Hypothalamus (tissue), 51 donors: ENCODE data around the gene CAPN10.

ENCODE experiments used
- DNase-seq, 51 donors: peaks; one replicate each; lab custom pipeline; 2025; lab: John Stamatoyannopoulos, UW

The CAPN10 gene

DNA sequence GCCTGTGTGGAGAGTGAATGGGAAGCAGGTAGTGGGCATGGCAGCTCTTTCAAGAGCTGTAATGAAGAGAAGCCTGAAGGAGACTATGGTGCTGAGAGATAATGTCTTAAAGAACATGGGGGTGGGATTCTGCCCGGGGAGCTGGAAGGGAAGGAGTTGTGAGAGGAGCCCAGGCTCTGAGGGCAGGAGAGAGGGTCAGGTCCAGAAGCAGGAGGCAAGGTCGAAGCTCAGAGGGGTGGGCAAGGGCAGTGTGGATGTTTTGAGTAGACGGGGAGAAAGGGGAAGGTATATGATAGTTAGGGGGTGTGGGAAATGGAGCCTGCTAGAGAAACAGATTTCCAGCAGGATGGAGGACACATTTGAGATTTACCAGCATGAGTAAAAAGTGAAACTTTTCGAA, 2.1 kb downstream of the CAPN10 start:
- DNase-seq: no peak

DNA sequence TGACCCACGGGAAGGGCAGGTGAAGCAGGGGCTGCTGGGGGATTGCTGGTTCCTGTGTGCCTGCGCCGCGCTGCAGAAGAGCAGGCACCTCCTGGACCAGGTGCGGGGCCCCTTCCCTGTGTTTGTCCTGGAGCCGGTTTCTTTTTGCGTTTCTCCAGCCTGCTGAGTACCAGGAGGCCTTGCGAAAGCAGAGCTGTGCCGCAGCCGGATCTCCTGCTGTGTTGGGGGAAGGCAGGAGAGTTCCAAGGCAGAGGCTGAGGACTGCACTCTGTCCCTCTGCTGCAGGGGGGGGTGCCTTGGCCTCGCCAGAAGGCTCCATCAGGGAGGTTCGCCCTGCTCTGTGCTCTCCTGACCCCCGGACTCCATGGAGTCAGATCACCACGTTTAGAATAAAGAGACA, 2.8 kb downstream of the CAPN10 start:
- DNase-seq: no peak

DNA sequence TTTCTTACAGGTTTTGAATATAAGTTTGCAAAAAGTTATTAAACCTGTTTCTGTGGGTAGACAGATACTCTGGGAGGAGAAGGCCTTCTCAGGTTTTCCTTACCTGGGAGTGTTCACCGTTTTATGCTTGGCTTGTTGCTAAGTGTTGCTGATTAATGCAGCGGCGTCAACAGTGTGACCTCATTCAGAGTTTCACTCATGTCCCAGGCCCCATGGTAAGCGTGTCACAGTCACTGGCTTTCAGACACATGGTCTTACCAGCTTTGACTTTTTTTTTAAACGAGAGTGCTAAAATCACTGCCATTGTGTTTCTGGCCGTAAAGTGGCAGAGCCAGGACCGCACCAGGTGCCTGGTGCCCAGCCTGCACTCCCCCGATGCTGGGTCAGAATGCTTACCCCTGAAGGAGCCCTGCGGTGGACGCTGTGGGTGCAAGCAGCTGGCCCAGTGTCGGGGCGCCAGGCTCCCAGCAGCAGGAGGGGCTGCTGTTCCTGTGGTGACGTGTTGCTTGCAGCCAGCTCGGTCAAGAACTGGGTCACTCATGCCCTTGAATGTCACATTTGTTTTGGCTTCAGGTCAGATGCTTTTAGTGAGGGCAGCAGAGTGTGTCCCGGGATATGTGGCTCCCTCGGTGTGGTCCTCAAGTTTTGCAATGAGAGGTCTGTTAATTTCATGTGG, 3.5 kb downstream of the CAPN10 start:
- no peak for DNase-seq

DNA sequence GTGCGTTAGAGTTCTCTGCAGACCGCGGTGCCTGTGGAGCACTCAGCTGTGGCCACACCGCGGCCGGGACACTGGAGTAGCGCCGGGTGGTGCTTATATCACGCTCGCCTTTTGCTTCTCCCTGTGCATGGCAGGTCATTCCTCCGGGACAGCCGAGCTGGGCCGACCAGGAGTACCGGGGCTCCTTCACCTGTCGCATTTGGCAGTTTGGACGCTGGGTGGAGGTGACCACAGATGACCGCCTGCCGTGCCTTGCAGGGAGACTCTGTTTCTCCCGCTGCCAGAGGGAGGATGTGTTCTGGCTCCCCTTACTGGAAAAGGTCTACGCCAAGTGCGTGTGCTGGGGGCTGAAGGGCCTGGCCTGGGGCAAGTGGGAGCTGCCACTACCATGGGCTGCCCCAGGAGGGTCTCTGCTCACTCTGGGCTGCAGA, 4.2 kb downstream of the CAPN10 start:
- DNase-seq: no peak

DNA sequence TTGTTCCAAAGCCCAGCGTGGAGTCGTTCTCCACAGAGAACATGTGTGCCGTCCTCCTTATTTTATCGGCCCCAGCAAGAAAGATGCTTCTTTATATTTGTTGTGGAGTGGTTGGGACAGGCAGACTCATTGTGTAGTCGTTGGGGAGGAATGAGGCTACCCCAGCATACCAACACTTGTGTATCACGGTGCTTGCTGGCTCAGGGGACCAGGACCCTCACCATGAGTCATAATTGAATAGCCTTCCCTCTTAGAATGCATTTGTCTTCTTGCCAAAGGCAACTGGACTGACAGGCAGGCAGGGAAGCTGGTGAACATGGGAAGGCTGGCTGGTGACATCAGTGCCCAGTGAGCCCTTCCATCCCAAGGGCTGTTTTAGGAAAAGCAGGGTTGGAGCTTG, 4.7 kb downstream of the CAPN10 start:
- DNase-seq: no peak

DNA sequence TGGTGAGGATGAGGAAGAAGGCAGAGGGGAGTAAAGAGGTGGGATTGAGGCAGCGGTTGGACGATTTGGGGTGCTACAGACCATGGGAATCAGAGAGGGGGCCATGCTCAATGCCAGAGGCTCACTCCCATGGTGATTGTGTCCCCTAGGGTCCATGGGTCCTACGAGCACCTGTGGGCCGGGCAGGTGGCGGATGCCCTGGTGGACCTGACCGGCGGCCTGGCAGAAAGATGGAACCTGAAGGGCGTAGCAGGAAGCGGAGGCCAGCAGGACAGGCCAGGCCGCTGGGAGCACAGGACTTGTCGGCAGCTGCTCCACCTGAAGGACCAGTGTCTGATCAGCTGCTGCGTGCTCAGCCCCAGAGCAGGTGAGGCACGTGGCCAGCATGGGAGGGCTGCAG, 5.2 kb downstream of the CAPN10 start:
- no peak for DNase-seq

DNA sequence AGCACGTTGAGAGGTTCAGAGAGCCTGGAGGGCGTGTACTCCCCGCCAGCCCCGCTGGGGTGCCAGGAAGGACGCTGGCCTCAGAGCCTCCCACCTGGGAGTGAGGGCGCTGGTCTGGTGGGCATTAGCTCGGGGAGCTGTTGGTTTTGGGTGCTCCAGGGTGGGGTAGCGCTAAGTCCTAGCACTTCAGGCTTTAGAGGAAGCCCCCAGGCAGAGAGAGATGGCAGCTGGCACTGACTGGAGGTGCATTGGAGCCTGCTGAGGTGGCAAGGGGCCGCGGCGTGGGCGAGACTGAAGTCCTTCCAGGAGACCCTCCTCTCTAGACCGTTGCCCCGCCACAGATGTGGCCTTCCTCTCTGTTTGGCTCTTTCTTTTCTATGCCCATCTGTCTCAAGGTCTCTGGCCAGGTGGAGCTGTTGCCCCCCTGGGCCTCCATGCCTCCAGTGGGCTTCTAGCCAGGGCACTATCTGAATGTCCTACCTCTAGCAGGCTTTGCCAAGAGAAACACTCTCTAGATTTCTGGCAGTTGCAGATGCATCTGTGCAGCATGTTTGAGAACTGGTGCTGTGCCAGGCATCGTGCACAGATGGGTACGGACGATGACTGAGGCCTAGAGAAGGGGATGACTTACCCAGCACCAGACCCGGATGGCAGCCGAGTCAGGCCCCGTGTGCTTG, 6.6 kb downstream of the CAPN10 start:
- DNase-seq: peak in 1 of 51 donors; percentile 58

DNA sequence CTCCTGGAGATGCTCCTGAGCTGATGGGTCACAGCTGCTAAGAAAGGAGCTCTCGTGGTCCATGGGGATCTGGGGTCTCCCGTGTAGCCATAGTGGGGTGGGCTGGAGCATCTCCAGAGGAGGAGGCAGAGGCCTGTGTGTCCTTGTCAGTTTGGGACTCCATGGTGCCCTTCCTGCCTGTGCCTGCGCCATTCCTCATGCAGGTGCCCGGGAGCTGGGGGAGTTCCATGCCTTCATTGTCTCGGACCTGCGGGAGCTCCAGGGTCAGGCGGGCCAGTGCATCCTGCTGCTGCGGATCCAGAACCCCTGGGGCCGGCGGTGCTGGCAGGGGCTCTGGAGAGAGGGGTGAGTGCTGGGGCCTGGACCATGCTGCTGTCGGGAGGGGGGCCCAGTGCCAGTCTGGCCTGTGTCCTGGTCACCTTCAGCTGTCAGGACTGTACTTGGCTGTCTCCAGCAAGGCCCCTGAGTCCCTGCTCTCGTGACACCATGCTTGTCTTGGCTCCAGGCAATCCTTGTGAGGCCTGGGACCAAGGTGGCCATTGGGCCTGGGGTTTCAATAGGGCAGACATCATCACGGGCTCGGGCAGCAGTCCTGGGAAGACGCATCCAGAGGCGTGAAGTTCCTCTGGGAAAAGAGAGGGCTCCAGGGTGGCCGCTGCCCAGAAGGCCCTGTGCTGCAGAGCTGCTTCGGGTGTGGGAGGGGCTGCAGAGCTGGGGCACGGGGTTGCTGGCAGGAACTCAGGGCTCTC, 7.3 kb downstream of the CAPN10 start:
- peak in 1 of 51 donors; percentile 41 for DNase-seq

DNA sequence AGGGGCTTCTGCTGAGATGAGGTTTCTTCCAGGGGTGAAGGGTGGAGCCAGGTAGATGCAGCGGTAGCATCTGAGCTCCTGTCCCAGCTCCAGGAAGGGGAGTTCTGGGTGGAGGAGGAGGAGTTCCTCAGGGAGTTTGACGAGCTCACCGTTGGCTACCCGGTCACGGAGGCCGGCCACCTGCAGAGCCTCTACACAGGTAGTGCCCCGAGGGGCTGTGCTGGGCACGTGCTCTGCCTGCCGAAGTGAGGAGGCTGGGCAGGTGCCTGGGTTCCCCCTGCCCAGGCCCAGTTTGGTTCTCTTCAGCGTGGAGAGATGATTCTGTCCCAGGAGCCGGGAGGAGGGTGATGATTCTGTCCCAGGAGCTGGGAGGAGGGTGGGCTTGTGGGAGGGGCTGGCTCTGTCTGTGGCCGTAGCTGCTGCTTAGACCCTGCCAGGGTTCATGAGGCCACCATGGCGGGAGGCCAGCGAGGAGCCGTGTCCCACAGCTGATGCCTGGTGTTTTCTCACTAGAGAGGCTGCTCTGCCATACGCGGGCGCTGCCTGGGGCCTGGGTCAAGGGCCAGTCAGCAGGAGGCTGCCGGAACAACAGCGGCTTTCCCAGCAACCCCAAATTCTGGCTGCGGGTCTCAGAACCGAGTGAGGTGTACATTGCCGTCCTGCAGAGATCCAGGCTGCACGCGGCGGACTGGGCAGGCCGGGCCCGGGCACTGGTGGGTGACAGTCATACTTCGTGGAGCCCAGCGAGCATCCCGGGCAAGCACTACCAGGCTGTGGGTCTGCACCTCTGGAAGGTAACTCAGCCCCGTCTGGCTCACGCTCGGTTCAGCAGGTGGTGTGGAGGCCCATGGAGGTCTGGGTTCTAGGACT, 8.2 kb downstream of the CAPN10 start:
- peak in 10 of 51 donors; percentile 19 to 57 (median 44) for DNase-seq

DNA sequence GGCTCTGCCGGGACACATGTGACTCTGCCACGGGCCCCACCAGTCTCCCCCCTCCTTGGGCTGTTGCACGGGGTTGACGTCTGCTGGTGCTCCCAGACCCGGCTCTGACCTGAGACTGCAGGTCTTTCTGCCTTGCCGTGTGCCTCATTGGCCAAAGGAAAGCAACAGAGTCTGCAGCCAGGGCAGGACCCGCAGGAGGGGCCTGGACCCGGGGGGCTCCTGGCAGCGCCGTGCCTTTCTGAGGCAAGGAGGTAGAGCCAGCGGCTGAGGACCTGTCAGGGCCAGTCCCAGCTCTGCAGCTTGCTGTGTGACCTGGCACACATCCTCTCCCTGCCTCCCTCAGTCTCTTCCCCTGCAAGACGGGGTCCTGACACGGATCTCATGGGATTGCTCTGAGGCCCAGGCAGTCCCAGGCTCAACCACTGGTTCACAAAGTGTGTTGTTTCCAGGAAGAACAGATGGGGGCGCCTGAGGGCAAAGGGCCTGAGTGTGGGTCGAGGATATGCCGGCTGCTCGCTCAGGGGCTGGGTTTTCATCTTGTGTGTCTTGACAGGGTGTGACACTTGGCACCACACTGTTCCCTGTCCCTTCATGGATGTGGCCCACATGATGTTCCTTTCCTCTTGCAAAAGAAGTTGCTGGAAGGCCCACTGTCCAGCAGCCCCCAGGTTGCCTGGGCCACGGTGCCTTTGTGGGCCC, 9.0 kb downstream of the CAPN10 start:
- DNase-seq: peak in 3 of 51 donors; percentile 16 to 30 (median 23)

DNA sequence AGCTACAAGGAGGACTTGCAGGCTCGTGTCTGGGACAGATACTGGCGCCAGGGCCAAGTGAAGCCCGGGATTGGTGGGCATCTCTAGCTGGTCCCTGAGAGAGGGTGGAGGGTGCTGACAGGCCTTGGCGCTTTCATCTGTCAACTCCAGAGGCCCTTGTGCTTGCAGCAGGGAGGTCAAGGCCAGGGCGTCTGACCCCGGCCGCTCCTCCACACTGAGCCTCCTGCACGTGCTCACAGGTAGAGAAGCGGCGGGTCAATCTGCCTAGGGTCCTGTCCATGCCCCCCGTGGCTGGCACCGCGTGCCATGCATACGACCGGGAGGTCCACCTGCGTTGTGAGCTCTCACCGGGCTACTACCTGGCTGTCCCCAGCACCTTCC, 9.5 kb downstream of the CAPN10 start:
- no peak for DNase-seq

DNA sequence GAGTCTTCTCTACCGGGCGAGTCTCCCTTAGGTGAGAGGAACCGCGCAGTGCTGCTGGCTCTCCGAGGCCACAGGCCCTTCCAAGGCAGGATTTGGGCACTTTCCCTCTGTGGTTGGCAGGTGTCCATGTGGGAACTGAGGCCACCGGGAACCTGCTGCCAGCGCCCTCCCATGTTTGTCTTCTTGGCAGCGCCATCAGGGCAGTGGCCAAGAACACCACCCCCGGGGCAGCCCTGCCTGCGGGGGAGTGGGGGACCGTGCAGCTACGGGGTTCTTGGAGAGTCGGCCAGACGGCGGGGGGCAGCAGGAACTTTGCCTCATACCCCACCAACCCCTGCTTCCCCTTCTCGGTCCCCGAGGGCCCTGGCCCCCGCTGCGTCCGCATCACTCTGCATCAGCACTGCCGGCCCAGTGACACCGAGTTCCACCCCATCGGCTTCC, 10.0 kb downstream of the CAPN10 start:
- peak in 38 of 51 donors; percentile 15 to 83 (median 66) for DNase-seq

DNA sequence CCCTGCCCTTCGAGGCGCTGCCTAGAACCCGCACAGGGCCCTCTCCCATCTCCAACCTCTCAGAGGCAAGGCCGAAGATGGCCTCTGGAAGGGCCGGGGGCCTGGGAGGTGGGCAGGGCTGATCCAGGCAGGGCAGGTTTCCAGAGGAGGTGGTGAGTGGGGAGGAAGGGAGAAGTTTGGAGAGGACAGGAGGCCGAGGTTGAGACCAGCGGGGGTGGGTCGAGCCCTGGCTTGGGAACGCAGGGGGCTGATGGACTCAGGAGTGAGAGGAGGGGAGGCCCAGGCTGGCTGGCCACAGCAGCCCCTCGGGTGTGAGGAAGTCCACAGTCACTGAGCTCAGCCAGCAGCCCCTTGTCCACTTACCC, 10.5 kb downstream of the CAPN10 start:
- DNase-seq: no peak

DNA sequence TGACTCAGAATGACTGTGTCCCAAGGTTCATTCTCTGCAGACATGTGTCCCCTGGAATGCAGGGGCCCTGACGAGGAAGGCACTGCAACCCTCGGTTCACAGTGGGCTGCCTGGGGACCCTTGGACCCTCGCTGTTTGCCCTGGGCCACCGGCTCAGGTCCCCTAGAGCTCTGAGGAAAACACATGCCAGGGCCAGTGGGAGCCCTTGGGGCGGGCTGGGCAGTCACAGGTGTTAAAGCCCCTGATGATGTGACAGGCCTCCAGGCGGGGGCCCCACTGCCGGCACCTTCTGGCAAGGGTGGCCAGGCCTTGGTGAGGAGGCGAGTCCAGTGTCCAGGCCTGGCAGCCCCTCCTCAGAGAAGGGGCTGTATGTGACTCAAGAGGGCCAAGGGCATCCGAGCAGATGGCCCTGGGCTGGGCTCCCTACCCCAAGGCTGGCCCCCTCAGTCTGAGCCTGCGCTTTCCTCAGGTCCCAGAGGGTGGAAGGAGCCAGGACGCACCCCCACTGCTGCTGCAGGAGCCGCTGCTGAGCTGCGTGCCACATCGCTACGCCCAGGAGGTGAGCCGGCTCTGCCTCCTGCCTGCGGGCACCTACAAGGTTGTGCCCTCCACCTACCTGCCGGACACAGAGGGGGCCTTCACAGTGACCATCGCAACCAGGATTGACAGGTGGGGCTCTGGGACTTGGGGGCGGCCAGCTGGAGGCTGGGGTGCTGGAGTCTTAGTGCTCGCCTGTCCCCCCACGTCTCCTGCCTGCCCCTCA, 11.1 kb downstream of the CAPN10 start:
- DNase-seq: no peak

DNA sequence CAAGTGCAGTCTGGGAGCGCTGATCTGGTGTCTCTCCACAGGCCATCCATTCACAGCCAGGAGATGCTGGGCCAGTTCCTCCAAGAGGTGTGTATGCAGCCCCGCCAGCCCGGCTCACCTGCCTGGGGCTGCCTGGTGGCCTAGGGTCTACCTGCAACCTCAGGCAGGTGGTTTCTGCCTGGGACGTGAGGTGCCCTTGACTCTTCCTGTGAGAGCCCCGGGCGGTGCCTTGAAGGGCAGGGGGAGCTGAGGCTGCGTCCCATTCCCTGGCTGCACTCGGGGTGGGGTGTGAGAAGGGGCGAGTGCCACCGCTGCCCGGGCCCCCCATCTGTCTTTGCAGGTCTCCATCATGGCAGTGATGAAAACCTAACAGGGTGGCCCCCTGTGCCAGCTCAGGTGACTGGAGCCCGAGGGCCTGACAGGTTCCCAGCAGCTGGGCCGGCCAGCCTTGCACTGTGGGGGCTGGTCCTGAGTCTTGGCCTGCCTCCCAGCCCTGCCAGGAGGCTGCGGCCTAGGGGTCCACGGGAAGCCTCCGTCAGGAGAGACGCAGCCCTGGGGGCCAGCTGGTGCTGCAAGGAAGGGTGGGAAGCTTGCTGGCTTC, 11.9 kb downstream of the CAPN10 start:
- DNase-seq: no peak

DNA sequence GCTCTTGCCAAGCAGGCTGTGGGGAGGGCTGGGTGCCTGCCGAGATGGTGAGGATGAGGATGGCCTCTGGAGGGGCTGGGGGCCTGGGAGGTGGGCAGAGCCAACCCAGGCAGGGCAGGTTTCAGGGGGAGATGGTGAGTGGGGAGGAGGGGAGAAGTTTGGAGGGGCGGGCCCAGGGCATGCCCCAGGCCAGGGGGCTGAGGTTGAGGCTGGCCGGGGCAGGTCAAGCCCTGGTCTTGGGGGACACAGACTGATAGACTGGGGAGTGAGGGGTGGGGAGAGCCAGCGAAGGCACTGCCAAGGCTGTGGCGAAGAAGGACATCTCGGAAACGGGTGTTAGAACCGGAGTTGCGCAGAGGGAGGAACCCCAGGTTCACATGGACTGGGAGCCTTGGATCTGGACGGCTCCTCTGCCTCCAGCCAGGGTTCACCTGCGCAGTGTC, 12.6 kb downstream of the CAPN10 start:
- DNase-seq: no peak

DNA sequence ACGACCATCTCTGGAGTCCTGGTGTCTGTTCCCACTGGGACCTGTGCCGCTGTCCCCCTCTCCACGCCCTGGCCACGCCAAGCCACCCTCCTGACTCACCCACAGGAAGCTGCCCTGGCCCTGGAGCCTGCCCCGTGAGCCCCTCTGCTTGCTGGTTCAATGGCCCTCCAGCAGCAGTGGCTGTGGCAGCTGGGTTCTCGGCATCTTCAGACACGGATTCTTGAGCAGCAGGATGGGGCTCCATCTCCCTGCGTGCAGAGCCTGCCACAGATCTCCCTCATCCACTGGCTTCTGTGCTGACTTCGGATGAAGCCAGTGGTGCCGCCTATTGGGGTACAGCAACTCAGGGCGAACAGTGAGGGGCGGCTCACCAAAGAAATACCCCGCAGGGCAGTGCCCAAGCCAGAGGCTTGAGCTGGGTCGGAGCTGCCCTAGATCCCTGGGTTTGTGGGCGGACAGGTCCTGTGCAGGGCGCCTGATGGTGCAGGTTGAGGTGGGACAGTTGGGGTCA, 14.0 kb downstream of the CAPN10 start:
- no peak for DNase-seq

DNA sequence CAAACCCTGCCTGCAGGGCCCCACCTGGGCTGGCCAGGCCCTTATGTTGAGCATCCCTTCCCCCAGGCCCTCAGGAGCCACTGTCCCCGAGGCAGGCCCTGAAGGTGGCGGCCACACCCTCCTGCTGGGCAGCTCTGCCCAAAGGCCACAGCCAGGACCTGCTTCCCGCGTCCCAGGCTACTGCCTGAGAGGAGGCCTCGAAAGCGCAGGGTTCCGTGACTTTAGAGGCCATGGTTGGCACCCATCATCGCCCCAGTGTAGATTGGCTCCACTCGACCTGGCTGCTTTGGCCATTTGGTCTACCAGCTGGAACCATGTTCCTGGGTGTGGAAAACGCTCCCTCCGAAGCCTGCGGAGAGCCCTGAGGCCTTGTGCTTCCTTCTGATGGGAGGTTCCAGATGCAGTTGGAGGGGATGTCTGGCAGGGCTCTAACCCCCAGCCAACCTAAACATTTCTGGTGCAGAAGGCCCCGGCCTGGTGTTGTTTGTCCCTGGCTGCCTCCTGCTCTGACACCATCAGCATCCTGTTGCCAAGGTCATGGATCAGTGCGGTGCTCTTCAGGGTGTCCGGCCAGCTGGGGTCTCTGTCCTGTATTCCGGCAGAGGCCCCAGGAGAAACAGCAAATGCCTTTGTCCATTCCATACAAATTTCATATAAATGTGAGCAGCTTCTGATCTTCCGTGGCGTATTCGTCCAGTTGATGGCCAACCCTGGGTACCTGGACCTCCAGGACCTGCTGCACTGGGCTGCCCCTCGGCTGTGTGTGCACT, 14.7 kb downstream of the CAPN10 start:
- DNase-seq: no peak
